LoVo (cell line): Measurements from ENCODE around the gene ITPKA.

Experiments used
- DNase-seq: peaks from one replicate; pipeline ENCODE4 v3.0.0-alpha.2; 2016; ENCODE audit warnings: low spot score

ITPKA gene

GRCh38 chr15:41490355-41490754, 3.3 kb upstream of the ITPKA start:
- DNase-seq: peak; percentile 65

- DNase-seq: no peak
Observed at GRCh38 chr15:41491889-41492288, 1.8 kb upstream of the ITPKA start.

GRCh38 chr15:41492597-41493204, 973 bp upstream of the ITPKA start:
- DNase-seq: no peak

- no peak for DNase-seq
Observed at GRCh38 chr15:41493902-41494189, 172 bp downstream of the ITPKA start.

- no peak for DNase-seq
Observed at GRCh38 chr15:41494190-41494921, 682 bp downstream of the ITPKA start.

GRCh38 chr15:41494922-41495735, 1.5 kb downstream of the ITPKA start:
- DNase-seq: no peak

- DNase-seq: no peak
Observed at GRCh38 chr15:41495736-41496599, 2.3 kb downstream of the ITPKA start.

GRCh38 chr15:41498657-41499056, 5.0 kb downstream of the ITPKA start:
- no peak for DNase-seq

GRCh38 chr15:41499109-41499851, 5.6 kb downstream of the ITPKA start:
- no peak for DNase-seq

GRCh38 chr15:41501191-41501917, 7.7 kb downstream of the ITPKA start:
- no peak for DNase-seq

- no peak for DNase-seq
Observed at GRCh38 chr15:41501931-41502794, 8.5 kb downstream of the ITPKA start.

GRCh38 chr15:41502795-41503668, 9.4 kb downstream of the ITPKA start:
- no peak for DNase-seq

- no peak for DNase-seq
Observed at GRCh38 chr15:41503669-41504010, 10.0 kb downstream of the ITPKA start.

- DNase-seq: no peak
Observed at GRCh38 chr15:41504751-41505492, 11.2 kb downstream of the ITPKA start.

- DNase-seq: no peak
Observed at GRCh38 chr15:41505776-41506175, 12.1 kb downstream of the ITPKA start.

- DNase-seq: no peak
Observed at GRCh38 chr15:41506796-41507341, 13.2 kb downstream of the ITPKA start.

- peak; percentile 51 for DNase-seq
Observed at GRCh38 chr15:41507820-41508290, 14.2 kb downstream of the ITPKA start.

- DNase-seq: no peak
Observed at GRCh38 chr15:41510728-41511127, 17.1 kb downstream of the ITPKA start.
